Skeletal muscle tissue (tissue), 4 donors: ENCODE data around the gene NBEAL1. TPM values are rescaled to one million over a fixed set of nuclear protein-coding genes. Genes with fewer than 3 reads are reported as not detected.
"Not testable (repeated sequence)": the region's sequence is repeated elsewhere in the genome, so short reads cannot be mapped to it uniquely, and the experiment has no call there.

Experiments
- H3K27ac ChIP-seq: one replicate; pipeline ENCODE4 v1.7.0; 2013; ENCODE audit warnings: mild to moderate bottlenecking, low read depth, low read length, inconsistent platforms
- H3K27me3 ChIP-seq, 3 donors: one replicate each; pipeline ENCODE4 v1.7.0; 2013; ENCODE audit warnings: low read length in 3 of 3; ENCODE audit not compliant: control insufficient read depth in 3 of 3, insufficient read depth in 3 of 3
- H3K36me3 ChIP-seq, 3 donors: one replicate each; pipeline ENCODE4 v1.7.0; 2013; ENCODE audit warnings: low read length in 3 of 3; ENCODE audit not compliant: control insufficient read depth in 3 of 3, insufficient read depth in 3 of 3
- H3K4me1 ChIP-seq, 3 donors: one replicate each; pipeline ENCODE4 v1.7.0; 2013; ENCODE audit warnings: low read length in 3 of 3, mild to moderate bottlenecking in 3 of 3; ENCODE audit not compliant: control insufficient read depth in 3 of 3, insufficient read depth in 3 of 3
- H3K4me3 ChIP-seq, 3 donors: one replicate each; pipeline ENCODE4 v1.7.0; 2013; ENCODE audit warnings: low read length in 3 of 3
- H3K9ac ChIP-seq, 3 donors: one replicate each; pipeline ENCODE4 v1.7.0; 2013; ENCODE audit warnings: low read length in 3 of 3, mild to moderate bottlenecking in 3 of 3, moderate library complexity in 2 of 3, low read depth in 1 of 3
- H3K9me3 ChIP-seq, 3 donors: one replicate each; pipeline ENCODE4 v1.7.0; 2013; ENCODE audit warnings: low read length in 3 of 3; ENCODE audit not compliant: control insufficient read depth in 3 of 3
- total RNA-seq: library from RNA; depleted of rRNA; stranded (reverse); fragments of >200 nt; gene quantifications from one replicate; pipeline ENCODE4 v1.2.3, GENCODE V29; 2014
- donor health status: Osteomylitis.

Gene NBEAL1
- total RNA-seq, 1 donor from 2014 or later, result 29.2 TPM

GRCh38 chr2:203035879-203036470, 21.3 kb downstream of the NBEAL1 start:
- Histone ChIP-seq H3K36me3 (no peaks in the 10 kb centered on the region), H3K4me3 (no peak overlapping the region), H3K27ac (no peak overlapping the region), H3K27me3 (no peaks in the 10 kb centered on the region), H3K9ac (no peak overlapping the region), H3K9me3 (no peaks in the 10 kb centered on the region), H3K4me1 (no peaks in the 10 kb centered on the region)

GRCh38 chr2:203037026-203037425, 22.4 kb downstream of the NBEAL1 start:
- H3K27ac ChIP-seq, result no peak overlapping the region
- H3K9ac ChIP-seq, result no peak overlapping the region
- no peak overlapping the region for H3K4me3 ChIP-seq
- no peaks in the 10 kb centered on the region for H3K4me1 ChIP-seq
- H3K9me3 ChIP-seq, result no peaks in the 10 kb centered on the region
- H3K27me3 ChIP-seq, result no peaks in the 10 kb centered on the region
- H3K36me3 ChIP-seq, result peaks cover 2 to 4% (median 2%) of the 10 kb centered on the region in 3 donors

GRCh38 chr2:203038586-203038985, 23.9 kb downstream of the NBEAL1 start:
- H3K9me3 ChIP-seq, result no peaks in the 10 kb centered on the region
- peaks cover 6 to 11% (median 7%) of the 10 kb centered on the region in 3 donors for H3K36me3 ChIP-seq
- no peak overlapping the region for H3K9ac ChIP-seq
- H3K4me3 ChIP-seq, result no peak overlapping the region
- peaks cover 0 to 2% (median 0%) of the 10 kb centered on the region in 3 donors for H3K4me1 ChIP-seq
- no peaks in the 10 kb centered on the region for H3K27me3 ChIP-seq
- no peak overlapping the region for H3K27ac ChIP-seq

GRCh38 chr2:203039211-203039610, 24.5 kb downstream of the NBEAL1 start:
- not testable (repeated sequence) for H3K4me3 ChIP-seq, H3K9me3 ChIP-seq, H3K9ac ChIP-seq, H3K27me3 ChIP-seq, H3K27ac ChIP-seq, H3K4me1 ChIP-seq
- peaks cover 6 to 11% (median 7%) of the 10 kb centered on the region in 3 donors for H3K36me3 ChIP-seq

- Histone ChIP-seq H3K9me3 (no peaks in the 10 kb centered on the region), H3K27ac (no peak overlapping the region), H3K4me1 (peaks cover 0 to 5% (median 5%) of the 10 kb centered on the region in 3 donors), H3K27me3 (no peaks in the 10 kb centered on the region), H3K9ac (no peak overlapping the region), H3K4me3 (no peak overlapping the region), H3K36me3 (peaks cover 6 to 11% (median 7%) of the 10 kb centered on the region in 3 donors)
These were observed 26.4 kb downstream of the NBEAL1 start for GRCh38 chr2:203040966-203041521.

- Histone ChIP-seq H3K27ac (no peak overlapping the region), H3K4me3 (no peak overlapping the region), H3K9me3 (no peaks in the 10 kb centered on the region), H3K4me1 (peaks cover 0 to 5% (median 5%) of the 10 kb centered on the region in 3 donors), H3K9ac (no peak overlapping the region), H3K36me3 (peaks cover 6 to 16% (median 7%) of the 10 kb centered on the region in 3 donors), H3K27me3 (no peaks in the 10 kb centered on the region)
These were observed 27.5 kb downstream of the NBEAL1 start for GRCh38 chr2:203042178-203042577.

GRCh38 chr2:203043226-203043625, 28.6 kb downstream of the NBEAL1 start:
- Histone ChIP-seq H3K27me3 (no peaks in the 10 kb centered on the region), H3K36me3 (peaks cover 6 to 16% (median 7%) of the 10 kb centered on the region in 3 donors), H3K9me3 (no peaks in the 10 kb centered on the region), H3K4me3 (no peak overlapping the region), H3K9ac (no peak overlapping the region), H3K27ac (no peak overlapping the region), H3K4me1 (peaks cover 0 to 5% (median 5%) of the 10 kb centered on the region in 3 donors)

- Histone ChIP-seq H3K36me3 (peaks cover 6 to 19% (median 10%) of the 10 kb centered on the region in 3 donors), H3K27ac (no peak overlapping the region), H3K27me3 (no peaks in the 10 kb centered on the region), H3K4me1 (peaks cover 0 to 5% (median 5%) of the 10 kb centered on the region in 3 donors), H3K9me3 (no peaks in the 10 kb centered on the region), H3K9ac (no peak overlapping the region), H3K4me3 (no peak overlapping the region)
These were observed 31.2 kb downstream of the NBEAL1 start for GRCh38 chr2:203045867-203046266.

GRCh38 chr2:203052539-203052938, 37.9 kb downstream of the NBEAL1 start:
- Histone ChIP-seq H3K27me3 (no peaks in the 10 kb centered on the region), H3K36me3 (peaks cover 2 to 16% (median 15%) of the 10 kb centered on the region in 3 donors), H3K9ac (no peak overlapping the region), H3K4me3 (no peak overlapping the region), H3K9me3 (no peaks in the 10 kb centered on the region), H3K27ac (no peak overlapping the region), H3K4me1 (no peaks in the 10 kb centered on the region)

- H3K27me3 ChIP-seq, result no peaks in the 10 kb centered on the region
- no peak overlapping the region for H3K27ac ChIP-seq
- no peak overlapping the region for H3K4me3 ChIP-seq
- H3K9me3 ChIP-seq, result no peaks in the 10 kb centered on the region
- peaks cover 0 to 30% (median 17%) of the 10 kb centered on the region in 3 donors for H3K36me3 ChIP-seq
- no peaks in the 10 kb centered on the region for H3K4me1 ChIP-seq
- no peak overlapping the region for H3K9ac ChIP-seq
These were observed 45.0 kb downstream of the NBEAL1 start for GRCh38 chr2:203059567-203060240.
